Heart right ventricle (tissue), 16 donors: ENCODE measurements around the gene YRDC. TPM values are rescaled to one million over a fixed set of nuclear protein-coding genes. Genes with fewer than 3 reads are reported as not detected.
"Not testable (repeated sequence)": the region's sequence is repeated elsewhere in the genome, so short reads cannot be mapped to it uniquely, and the experiment has no call there.

Experiments used
- ATAC-seq, 8 donors: fragments of 200-7000 bp; cut with Tn5 transposase; one replicate each; pipeline ENCODE4 v1.9.1; 2020; ENCODE audit warnings: mild to moderate bottlenecking in 8 of 8, moderate library complexity in 8 of 8, moderate number of reproducible peaks in 1 of 8
- DNase-seq, 2 donors: peaks; one replicate each; pipeline ENCODE4 v3.0.0-alpha.2; 2020
- H3K27ac ChIP-seq, 10 donors: fragments of 200-600 bp; sonication (generic) in 2 of 10; one replicate each; pipeline versions ENCODE4 v1.5.0 to v1.8.0; 2020 to 2022; ENCODE audit warnings: mild to moderate bottlenecking in 3 of 10
- H3K27me3 ChIP-seq, 7 donors: fragments of 200-600 bp; one replicate each; pipeline ENCODE4 v1.8.0; 2021 to 2022; ENCODE audit warnings: mild to moderate bottlenecking in 2 of 7
- H3K36me3 ChIP-seq, 9 donors: fragments of 200-600 bp; sonication (generic) in 1 of 9; one replicate each; pipeline versions ENCODE4 v1.5.0 to v1.8.0; 2020 to 2022; ENCODE audit warnings: mild to moderate bottlenecking in 2 of 9
- H3K4me1 ChIP-seq, 9 donors: fragments of 200-600 bp; sonication (generic) in 1 of 9; one replicate each; pipeline versions ENCODE4 v1.5.0 to v1.8.0; 2020 to 2022; ENCODE audit warnings: mild to moderate bottlenecking in 4 of 9
- H3K4me3 ChIP-seq, 10 donors: fragments of 200-600 bp; sonication (generic) in 2 of 10; one replicate each; pipeline versions ENCODE4 v1.5.0 to v1.8.0; 2020 to 2022; ENCODE audit warnings: mild to moderate bottlenecking in 7 of 10, moderate library complexity in 2 of 10
- H3K9me3 ChIP-seq, 11 donors: fragments of 200-600 bp in 10 of 11; sonication (generic) in 2 of 11; one replicate each; pipeline versions ENCODE4 v1.5.0 to v1.8.0; 2013 to 2022; ENCODE audit warnings: mild to moderate bottlenecking in 2 of 11, control low read depth in 1 of 11, moderate library complexity in 1 of 11
- WGBS, 2 donors: extraction: QIAGEN DNeasy Blood & Tissue Kit; methylation state at CpG; one replicate each; pipeline ENCODE4 v1.1.7; 2013; ENCODE audit warnings: inconsistent platforms in 1 of 2; 5-methylcytosine and 5-hydroxymethylcytosine counted together
- intact Hi-C, 10 donors: fragments of 100-400 bp; cut with DNase I; formaldehyde crosslinking; loops; one replicate each; pipeline versions ENCODE4 v1.11.1 to v1.14.2; 2022
- polyA plus RNA-seq, 2 donors: library from polyadenylated mRNA; stranded (reverse); fragments of 200-250 nt; gene quantifications; one replicate each; pipeline ENCODE4 v1.2.3, GENCODE V29; 2013
- total RNA-seq, 10 donors: library from RNA; stranded (reverse); fragmentation: NEBNext Ultra II Directional in 3 of 10; extraction: Animal tissue kit (Norgen Biotek cat#: 25700) in 3 of 10; gene quantifications; one replicate each; pipeline versions ENCODE4 v1.2.1 to v1.2.4, GENCODE V29; 2021 to 2023
- TF ChIP-seq, protein P1 (sequence below), 9 donors: fragments of 200-600 bp; sonication (generic) in 2 of 9; IDR thresholded peaks; one replicate each; pipeline versions ENCODE4 v1.5.0 to v1.8.0; 2021 to 2022; ENCODE audit warnings: antibody characterized with exemption in 9 of 9, mild to moderate bottlenecking in 5 of 9, moderate library complexity in 1 of 9
- donor health status: Arrhythmogenic right ventricular cardiomyopathy.
- donor health status: ischemic (EF 13 %, LVEDD 7.1; RV severe dilation, severe dysfunction).
- donor health status: healthy with polysubstance abuse.
- donor health status: DM: no; HTN: yes; CAD: no.
- donor health status: DM: no; HTN: no; CAD: no.
- donor health status: ischemic (EF 25% LVEDD 6.9; RV normal size, moderate dysfunction).
- donor health status: ischemic (EF 25% LVEDD 5.7; RV mildly dilated, moderate dysfunction).
- donor health status: healthy.
- donor health status: DM: yes; HTN: yes; CAD: no.
- donor health status: Ischemic cardiomyopathy.
- donor health status: ischemic (EF 35%, LVEDD 5.7; RV mildly dilated, moderate dysfunction).
- donor health status: nonischemic (EF 11% LVEDD 7.7; RV severe dilation, severe dysfunction).
- donor health status: DM: yes; HTN: yes; CAD: no.
- donor health status: PGD.
- donor health status: ischemic (EF 29% LVEDD 5.4; RV normal size, mild dysfunction).
- donor health status: nonischemic (EF 23%, LVEDD 6.1; RV moderate dilation, normal function).

The YRDC gene
- total and polyA plus RNA-seq, 12 donors, result 3.3 to 15.9 (median 5.5) TPM

DNA sequence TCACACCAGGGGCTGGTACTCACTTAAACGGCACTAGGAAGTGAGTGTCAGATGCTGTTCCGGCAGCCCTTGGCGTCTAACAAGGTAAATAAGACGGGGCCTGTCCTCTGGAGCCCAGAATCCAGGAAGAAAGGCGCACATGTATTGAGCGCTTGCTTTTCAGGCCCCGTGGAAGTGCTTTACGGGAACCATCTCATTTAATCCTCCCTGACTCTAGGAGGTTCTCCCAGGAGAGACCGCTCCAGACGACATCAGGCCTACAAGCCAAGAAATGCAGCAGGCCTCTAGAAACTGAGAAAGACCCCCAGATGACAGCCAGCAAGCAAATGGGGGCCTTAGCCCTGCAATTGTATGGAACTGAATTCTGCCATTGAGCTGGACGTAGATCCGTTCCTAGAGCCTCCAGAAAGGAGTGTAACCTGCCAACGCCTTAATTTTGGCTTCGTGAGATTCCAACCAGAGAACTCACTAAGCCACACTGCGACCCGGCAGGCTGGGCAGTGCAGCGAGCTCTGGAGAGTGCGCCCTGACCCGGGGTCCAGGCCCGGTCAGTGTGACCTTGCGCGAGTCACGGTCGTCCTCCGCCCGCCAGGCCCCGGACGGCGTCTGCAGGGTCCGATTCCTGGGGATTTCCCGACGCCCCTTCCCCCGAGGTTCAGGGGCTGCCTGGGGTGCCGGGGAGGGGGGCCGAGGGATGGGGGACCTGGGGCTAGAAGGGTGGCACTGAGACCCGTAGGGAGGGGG, 14.9 kb downstream of the YRDC start:
- H3K4me3 ChIP-seq, result peak overlapping the region in 9 of 10 donors; percentile 48 to 67 (median 59)
- peaks cover 0 to 22% (median 16%) of the 10 kb centered on the region in 9 donors for H3K4me1 ChIP-seq
- H3K27ac ChIP-seq, result no peak overlapping the region
- TF ChIP-seq, protein P1, sequence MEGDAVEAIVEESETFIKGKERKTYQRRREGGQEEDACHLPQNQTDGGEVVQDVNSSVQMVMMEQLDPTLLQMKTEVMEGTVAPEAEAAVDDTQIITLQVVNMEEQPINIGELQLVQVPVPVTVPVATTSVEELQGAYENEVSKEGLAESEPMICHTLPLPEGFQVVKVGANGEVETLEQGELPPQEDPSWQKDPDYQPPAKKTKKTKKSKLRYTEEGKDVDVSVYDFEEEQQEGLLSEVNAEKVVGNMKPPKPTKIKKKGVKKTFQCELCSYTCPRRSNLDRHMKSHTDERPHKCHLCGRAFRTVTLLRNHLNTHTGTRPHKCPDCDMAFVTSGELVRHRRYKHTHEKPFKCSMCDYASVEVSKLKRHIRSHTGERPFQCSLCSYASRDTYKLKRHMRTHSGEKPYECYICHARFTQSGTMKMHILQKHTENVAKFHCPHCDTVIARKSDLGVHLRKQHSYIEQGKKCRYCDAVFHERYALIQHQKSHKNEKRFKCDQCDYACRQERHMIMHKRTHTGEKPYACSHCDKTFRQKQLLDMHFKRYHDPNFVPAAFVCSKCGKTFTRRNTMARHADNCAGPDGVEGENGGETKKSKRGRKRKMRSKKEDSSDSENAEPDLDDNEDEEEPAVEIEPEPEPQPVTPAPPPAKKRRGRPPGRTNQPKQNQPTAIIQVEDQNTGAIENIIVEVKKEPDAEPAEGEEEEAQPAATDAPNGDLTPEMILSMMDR (IDR thresholded peaks at IDR 0.05), result no peak
- no peaks in the 10 kb centered on the region for H3K9me3 ChIP-seq
- DNase-seq (no peak), ATAC-seq (no peak)
- peaks cover 0 to 53% (median 15%) of the 10 kb centered on the region in 7 donors for H3K27me3 ChIP-seq
- intact Hi-C loops, result no loop called here
- WGBS, 2 donors, result 28 to 31% methylated on average over 36 of the region's 36 CpGs
- H3K36me3 ChIP-seq, result no peaks in the 10 kb centered on the region

DNA sequence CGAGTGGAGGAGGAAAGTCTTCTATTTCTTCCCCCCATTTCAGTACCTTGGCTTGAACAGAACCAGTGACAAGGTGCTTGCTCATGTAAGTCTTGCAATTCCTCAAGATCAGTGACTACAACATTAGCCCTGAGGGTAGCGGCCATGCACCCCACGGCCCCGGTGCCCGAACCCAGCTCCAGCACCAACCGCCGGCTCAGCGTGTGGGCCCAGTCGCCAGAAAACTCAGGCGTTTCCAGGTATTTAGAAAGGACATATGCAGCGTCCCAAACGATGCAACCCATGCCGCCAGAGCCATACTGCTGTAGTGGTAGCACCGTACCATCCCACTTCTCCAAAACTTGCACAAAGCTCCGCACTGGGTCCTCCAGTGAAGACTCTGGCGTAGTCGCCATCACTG, 25.5 kb downstream of the YRDC start:
- intact Hi-C loops, result no loop called here
- peaks cover 0 to 41% (median 26%) of the 10 kb centered on the region in 7 donors for H3K27me3 ChIP-seq
- WGBS, 2 donors, result 74 to 82% methylated on average over 17 of the region's 17 CpGs

DNA sequence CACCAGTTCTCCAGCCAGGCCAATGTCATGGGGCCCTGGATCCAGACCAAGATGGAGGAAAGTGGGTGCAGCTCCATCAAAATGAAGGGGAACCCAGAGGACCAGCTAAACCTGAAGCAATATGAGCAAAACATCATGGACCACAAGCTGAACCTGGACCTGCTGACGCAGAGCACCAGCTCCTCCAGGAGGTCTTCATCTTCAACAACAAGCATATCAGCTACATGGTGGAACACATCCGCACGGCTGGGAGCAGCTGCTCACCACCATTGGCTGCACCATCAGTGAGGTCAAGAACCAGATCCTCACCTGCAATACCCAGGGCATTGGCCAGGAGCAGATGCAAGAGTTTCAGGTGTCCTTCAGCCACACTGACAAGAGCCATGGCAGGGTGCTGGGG, 29.4 kb downstream of the YRDC start:
- Histone ChIP-seq H3K4me1 (no peaks in the 10 kb centered on the region), H3K27ac (no peak overlapping the region), H3K36me3 (no peaks in the 10 kb centered on the region), H3K27me3 (peaks cover 0 to 23% (median 11%) of the 10 kb centered on the region in 7 donors), H3K9me3 (peaks cover 0 to 2% (median 0%) of the 10 kb centered on the region in 11 donors), H3K4me3 (no peak overlapping the region)
- DNase-seq (no peak), ATAC-seq (no peak)
- WGBS, 2 donors, result 79 to 92% methylated on average over 3 of the region's 3 CpGs
- intact Hi-C loops, result no loop called here
- TF ChIP-seq, protein P1 (IDR thresholded peaks at IDR 0.05), result no peak

More for the DNA sequence above, 25.5 kb downstream of the YRDC start:
- DNase-seq, result no peak
- no peaks in the 10 kb centered on the region for H3K4me1 ChIP-seq
- no peak for ATAC-seq
- H3K4me3 ChIP-seq, result no peak overlapping the region
- H3K9me3 ChIP-seq, result no peaks in the 10 kb centered on the region
- TF ChIP-seq, protein P1 (IDR thresholded peaks at IDR 0.05), result no peak
- no peak overlapping the region for H3K27ac ChIP-seq
- H3K36me3 ChIP-seq, result no peaks in the 10 kb centered on the region

DNA sequence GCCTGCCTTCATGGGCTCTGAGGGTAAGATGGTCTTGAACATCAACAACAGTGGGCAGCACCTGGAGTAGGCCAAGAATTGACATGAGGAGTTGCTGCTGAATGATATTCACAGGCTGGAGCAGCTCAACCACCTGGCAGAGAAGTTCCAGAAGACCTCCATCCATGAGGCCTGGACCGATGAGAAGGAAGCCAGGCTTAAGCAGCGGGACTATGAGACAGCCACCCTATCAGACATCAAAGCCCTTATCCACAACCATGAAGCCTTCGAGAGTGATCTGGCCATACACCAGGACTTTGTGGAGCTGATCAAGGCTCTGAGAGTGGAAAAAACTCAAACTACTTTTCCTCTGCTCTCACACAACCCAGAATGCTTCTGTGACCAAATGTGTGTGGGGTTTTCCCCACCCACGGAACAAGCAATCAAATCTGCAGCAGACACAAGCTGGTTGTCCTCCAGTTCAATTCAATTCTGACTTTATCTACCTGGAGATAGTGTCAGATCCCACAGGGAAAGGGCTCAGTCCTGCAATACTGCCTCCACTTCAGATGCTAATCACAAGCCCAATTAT, 31.0 kb downstream of the YRDC start:
- Histone ChIP-seq H3K9me3 (peaks cover 0 to 5% (median 0%) of the 10 kb centered on the region in 11 donors), H3K27me3 (peaks cover 0 to 13% (median 4%) of the 10 kb centered on the region in 7 donors), H3K36me3 (no peaks in the 10 kb centered on the region), H3K4me3 (no peak overlapping the region), H3K4me1 (no peaks in the 10 kb centered on the region), H3K27ac (no peak overlapping the region)
- WGBS, 2 donors, result 69 to 70% methylated on average over 4 of the region's 4 CpGs
- intact Hi-C loops, result no loop called here
- TF ChIP-seq, protein P1 (IDR thresholded peaks at IDR 0.05), result no peak
- no peak for DNase-seq
- ATAC-seq, result no peak

DNA sequence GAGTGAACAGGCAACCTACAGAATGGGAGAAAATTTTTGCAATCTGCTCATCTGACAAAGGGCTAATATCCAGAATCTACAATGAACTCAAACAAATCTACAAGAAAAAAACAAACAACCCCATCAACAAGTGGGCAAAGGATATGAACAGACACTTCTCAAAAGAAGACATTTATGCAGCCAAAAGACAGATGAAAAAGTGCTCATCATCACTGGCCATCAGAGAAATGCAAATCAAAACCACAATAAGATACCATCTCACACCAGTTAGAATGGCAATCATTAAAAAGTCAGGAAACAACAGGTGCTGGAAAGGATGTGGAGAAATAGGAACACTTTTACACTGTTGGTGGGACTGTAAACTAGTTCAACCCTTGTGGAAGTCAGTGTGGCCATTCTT, 36.6 kb downstream of the YRDC start:
- H3K27ac ChIP-seq, H3K4me1 ChIP-seq, ATAC-seq, intact Hi-C loops, DNase-seq, H3K4me3 ChIP-seq, H3K36me3 ChIP-seq, H3K9me3 ChIP-seq: not testable (repeated sequence)
- H3K27me3 ChIP-seq, result peaks cover 0 to 48% (median 40%) of the 10 kb centered on the region in 7 donors
